Measurements from ENCODE around the gene PSMA4.

PSMA4 gene

DNA sequence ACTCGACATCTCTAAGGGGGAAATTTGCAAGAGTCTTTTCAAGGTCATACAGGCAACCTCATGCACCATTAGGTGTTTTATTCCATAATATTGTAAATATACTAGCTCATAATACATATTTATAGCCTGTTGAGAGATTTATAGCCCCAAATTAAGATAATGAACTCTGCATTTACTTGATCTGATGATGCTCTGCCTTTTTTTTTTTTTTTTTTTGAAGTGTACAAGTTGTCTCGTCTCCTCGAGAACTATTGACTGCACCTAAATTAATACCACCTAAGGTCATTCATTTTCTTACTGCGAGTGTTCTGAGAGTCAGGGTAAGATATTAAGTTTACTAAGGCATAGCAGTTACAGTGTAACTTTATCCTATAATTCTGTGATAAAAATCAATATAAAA, 31.1 kb downstream of the PSMA4 start:
- no peak overlapping the region for H3K27ac ChIP-seq
- TF ChIP-seq, protein P1, sequence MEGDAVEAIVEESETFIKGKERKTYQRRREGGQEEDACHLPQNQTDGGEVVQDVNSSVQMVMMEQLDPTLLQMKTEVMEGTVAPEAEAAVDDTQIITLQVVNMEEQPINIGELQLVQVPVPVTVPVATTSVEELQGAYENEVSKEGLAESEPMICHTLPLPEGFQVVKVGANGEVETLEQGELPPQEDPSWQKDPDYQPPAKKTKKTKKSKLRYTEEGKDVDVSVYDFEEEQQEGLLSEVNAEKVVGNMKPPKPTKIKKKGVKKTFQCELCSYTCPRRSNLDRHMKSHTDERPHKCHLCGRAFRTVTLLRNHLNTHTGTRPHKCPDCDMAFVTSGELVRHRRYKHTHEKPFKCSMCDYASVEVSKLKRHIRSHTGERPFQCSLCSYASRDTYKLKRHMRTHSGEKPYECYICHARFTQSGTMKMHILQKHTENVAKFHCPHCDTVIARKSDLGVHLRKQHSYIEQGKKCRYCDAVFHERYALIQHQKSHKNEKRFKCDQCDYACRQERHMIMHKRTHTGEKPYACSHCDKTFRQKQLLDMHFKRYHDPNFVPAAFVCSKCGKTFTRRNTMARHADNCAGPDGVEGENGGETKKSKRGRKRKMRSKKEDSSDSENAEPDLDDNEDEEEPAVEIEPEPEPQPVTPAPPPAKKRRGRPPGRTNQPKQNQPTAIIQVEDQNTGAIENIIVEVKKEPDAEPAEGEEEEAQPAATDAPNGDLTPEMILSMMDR (conservative IDR thresholded peaks at IDR 0.05): no peak

DNA sequence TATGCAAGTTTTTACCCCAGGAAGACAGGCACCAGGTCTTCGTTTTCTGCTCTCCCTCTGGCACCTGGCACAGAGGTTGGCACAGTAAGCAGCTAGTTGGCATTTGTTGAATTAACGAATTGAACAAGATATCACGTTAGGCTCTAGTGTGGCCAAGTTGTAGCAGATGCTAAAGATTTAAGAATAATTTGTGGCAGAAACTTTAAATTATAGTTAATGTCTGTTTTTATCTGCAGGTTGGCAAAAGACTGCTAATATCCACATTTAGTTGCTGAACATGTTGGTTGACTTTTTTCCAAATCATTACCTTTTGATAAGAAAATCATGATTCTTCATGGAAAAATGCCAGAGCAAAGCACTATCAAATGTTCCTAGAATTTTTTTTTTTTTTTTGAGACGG, 33.2 kb downstream of the PSMA4 start:
- TF ChIP-seq, protein P1 (conservative IDR thresholded peaks at IDR 0.05): no peak
- no peak overlapping the region for H3K27ac ChIP-seq

DNA sequence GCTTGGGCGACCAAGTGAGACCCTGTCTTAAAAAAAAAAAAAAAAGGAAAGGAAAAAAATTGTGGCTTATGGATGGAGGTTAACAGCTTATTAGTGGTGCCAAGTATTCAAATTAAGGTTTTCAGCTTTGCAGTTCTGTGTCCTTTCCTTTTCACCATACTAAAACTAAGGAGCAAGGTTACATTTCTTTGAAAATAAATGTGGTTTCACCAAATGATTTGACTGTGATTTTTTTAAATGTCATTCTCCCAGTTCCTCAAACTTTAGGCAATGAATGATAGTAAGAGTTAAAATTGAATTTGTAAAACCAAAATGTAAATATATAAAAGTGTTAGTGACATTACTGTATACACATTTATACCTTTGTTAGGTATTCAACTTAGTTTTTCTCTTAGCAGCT, 34.7 kb downstream of the PSMA4 start:
- no peak overlapping the region for H3K27ac ChIP-seq
- TF ChIP-seq, protein P1 (conservative IDR thresholded peaks at IDR 0.05): no peak

DNA sequence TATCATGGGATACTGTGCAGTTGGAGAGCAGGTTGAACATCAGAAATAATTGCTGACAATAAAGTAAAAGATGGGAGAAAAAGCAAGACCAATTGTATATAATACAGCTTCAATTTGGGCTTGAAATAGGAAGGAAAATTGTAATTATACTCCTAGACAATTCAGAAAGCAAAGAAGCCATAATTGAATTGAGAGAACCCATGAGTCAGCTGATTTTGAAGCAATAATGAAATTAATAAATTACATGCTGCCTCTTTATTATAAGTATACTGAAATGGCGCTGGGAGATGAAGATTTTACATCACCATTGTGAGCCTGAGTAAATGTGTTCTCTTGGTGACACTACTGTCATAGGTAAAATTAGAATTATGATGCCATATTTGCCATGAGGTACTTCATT, 57.3 kb downstream of the PSMA4 start:
- H3K27ac ChIP-seq: no peak overlapping the region
- TF ChIP-seq, protein P1 (conservative IDR thresholded peaks at IDR 0.05): no peak

DNA sequence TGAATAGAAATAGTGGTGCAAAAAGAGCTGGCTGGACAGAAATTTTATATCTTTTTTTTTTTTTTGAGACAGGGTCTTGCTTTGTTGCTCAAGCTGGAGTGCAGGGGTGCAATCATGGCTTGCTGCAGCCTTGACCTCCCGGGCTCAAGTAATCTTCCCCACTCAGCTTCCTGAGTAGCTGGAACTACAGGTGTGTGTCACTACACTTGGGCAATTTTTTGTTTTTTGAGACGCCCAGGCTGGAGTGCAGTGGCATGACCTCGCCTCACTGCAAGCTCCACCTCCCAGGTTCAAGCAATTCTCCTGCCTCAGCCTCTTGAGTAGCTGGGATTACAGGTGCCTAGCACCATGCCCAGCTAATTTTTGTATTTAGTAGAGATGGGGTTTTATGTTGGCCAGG, 58.1 kb downstream of the PSMA4 start:
- H3K27ac ChIP-seq: no peak overlapping the region
- TF ChIP-seq, protein P1 (conservative IDR thresholded peaks at IDR 0.05): no peak

DNA sequence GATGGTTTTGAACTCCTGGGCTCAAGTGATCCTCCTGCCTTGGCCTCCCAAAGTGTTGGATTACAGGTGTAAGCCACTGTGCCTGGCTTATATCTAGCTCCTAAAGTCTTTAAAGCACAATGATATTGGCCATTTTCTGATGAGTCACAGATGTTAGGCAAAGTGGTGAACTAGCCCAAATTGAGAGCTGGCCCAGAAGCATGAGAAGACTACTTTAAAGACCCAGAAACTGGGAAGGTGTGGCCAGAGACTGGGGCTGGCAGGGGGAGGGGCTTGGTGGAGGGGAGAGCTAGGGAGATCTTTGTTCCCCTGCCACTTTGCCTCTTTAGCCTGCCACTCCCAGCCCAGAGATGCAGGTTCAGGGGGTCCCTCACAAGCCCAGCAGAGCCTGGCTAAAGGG, 58.9 kb downstream of the PSMA4 start:
- H3K27ac ChIP-seq: no peak overlapping the region
- TF ChIP-seq, protein P1 (conservative IDR thresholded peaks at IDR 0.05): no peak

Measured in VCaP (cell line).